ENCODE data around the gene SDHAF1. TPM values are rescaled to one million over a fixed set of nuclear protein-coding genes. Genes with fewer than 3 reads are reported as not detected.

The SDHAF1 gene
- total RNA-seq, 4 donors from 2014 or later = 8.6 to 59.9 (median 42.5) TPM

DNA sequence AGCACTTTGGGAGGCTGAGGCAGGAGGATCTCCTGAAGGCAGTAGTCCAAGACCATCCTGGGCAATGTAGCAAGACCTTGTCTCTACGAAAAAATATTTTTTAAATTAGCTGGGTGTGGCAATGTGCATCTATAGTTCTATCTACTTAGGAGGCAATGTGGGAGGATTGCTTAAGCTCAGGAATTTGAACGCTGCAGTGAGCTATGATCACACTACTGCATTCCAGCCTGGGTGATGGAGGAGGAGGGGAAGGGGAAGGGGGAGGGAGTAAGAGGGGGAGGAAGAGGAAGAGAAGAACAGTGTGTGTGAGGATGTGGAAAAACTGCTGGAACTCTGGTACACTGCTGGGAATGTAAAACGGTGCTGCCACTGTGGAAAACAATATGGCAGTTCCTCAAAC is 46.8 kb downstream of the SDHAF1 start:
- TF ChIP-seq, protein P1, sequence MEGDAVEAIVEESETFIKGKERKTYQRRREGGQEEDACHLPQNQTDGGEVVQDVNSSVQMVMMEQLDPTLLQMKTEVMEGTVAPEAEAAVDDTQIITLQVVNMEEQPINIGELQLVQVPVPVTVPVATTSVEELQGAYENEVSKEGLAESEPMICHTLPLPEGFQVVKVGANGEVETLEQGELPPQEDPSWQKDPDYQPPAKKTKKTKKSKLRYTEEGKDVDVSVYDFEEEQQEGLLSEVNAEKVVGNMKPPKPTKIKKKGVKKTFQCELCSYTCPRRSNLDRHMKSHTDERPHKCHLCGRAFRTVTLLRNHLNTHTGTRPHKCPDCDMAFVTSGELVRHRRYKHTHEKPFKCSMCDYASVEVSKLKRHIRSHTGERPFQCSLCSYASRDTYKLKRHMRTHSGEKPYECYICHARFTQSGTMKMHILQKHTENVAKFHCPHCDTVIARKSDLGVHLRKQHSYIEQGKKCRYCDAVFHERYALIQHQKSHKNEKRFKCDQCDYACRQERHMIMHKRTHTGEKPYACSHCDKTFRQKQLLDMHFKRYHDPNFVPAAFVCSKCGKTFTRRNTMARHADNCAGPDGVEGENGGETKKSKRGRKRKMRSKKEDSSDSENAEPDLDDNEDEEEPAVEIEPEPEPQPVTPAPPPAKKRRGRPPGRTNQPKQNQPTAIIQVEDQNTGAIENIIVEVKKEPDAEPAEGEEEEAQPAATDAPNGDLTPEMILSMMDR (IDR thresholded peaks at IDR 0.05; ENCODE audit: low read depth) = no peak

DNA sequence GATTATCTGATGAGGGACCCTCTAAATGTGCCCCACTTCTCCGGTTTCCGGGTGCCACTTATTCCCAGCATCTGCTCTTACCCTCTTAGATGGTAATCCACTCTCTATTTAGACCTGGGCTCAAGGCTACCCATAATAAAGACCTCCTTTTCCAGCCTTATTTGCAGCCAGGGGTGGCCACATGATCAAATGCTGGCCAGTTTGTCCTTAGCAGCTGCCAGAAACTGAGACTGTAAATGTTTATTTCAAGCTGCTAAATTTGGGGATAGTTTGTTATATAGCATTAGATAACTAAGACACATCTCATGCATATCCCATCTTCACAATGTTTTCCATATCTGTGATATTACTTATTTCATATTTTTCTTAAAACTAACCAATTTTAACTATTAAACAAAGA is 49.0 kb downstream of the SDHAF1 start:
- TF ChIP-seq, protein P1 (IDR thresholded peaks at IDR 0.05; ENCODE audit: low read depth) = no peak

Small RNA genes within 50 kb of the gene (small RNA-seq; reads per million reads assigned to genes)
- gene AF038458.1 = not detected

Other genes with a start within 250 kb of the SDHAF1 start
- gene U2AF1L4, start 249.8 kb upstream of the SDHAF1 start, total RNA-seq = 10 to 100 TPM; 14.8 to 30.5 (median 19.7) TPM
- gene PSENEN, start 249.5 kb upstream of the SDHAF1 start, total RNA-seq = 10 to 100 TPM; 23.4 to 71.3 (median 35.7) TPM
- 10 to 100 TPM in 2 of 4 donors, 1 to 10 TPM in 2; 7.5 to 12.2 (median 10.0) TPM for gene LIN37, start 246.6 kb upstream of the SDHAF1 start, total RNA-seq
- gene HSPB6, start 238.2 kb upstream of the SDHAF1 start, total RNA-seq = 100 to 1,000 TPM in 2 of 4 donors, 10 to 100 TPM in 2; 50.1 to 554 (median 117) TPM
- gene PROSER3, start 237.0 kb upstream of the SDHAF1 start, total RNA-seq = 1 to 10 TPM; 2.8 to 5.7 (median 3.5) TPM
- 10 to 100 TPM in 1 of 4 donors, 1 to 10 TPM in 2, under 1 TPM in 1; 0.33 to 12.2 (median 4.5) TPM for gene ARHGAP33, start 219.6 kb upstream of the SDHAF1 start, total RNA-seq
- not detected for gene PRODH2, start 182.3 kb upstream of the SDHAF1 start, total RNA-seq
- gene NPHS1, start 142.7 kb upstream of the SDHAF1 start, total RNA-seq = not detected
- gene KIRREL2, start 138.3 kb upstream of the SDHAF1 start, total RNA-seq = not detected
- gene APLP1, start 126.6 kb upstream of the SDHAF1 start, total RNA-seq = 1 to 10 TPM in 2 of 4 donors, not detected in 2; 1.2 to 1.3 TPM
- gene NFKBID, start 94.6 kb upstream of the SDHAF1 start, total RNA-seq = 10 to 100 TPM in 3 of 4 donors, 1 to 10 TPM in 1; 6.8 to 23.3 (median 13.6) TPM
- gene HCST, start 92.7 kb upstream of the SDHAF1 start, total RNA-seq = 10 to 100 TPM in 1 of 4 donors, 1 to 10 TPM in 2, not detected in 1; 2.9 to 72.6 (median 4.7) TPM
- gene TYROBP, start 86.9 kb upstream of the SDHAF1 start, total RNA-seq = 1,000 to 10,000 TPM in 1 of 4 donors, 100 to 1,000 TPM in 2, 10 to 100 TPM in 1; 99.8 to 1,341 (median 209) TPM
- 1 to 10 TPM; 2.5 to 6.6 (median 4.3) TPM for gene LRFN3, start 58.8 kb upstream of the SDHAF1 start, total RNA-seq
- 1 to 10 TPM in 1 of 4 donors, not detected in 3; 1.5 TPM for gene SYNE4, start 13.6 kb downstream of the SDHAF1 start, total RNA-seq
- 10 to 100 TPM; 16.7 to 31.1 (median 18.6) TPM for gene ALKBH6, start 19.0 kb downstream of the SDHAF1 start, total RNA-seq
- 10 to 100 TPM in 1 of 4 donors, 1 to 10 TPM in 3; 3.8 to 11.9 (median 8.4) TPM for gene CLIP3, start 37.7 kb downstream of the SDHAF1 start, total RNA-seq
- gene THAP8, start 59.1 kb downstream of the SDHAF1 start, total RNA-seq = 10 to 100 TPM in 1 of 4 donors, 1 to 10 TPM in 3; 2.9 to 10.5 (median 9.3) TPM
- gene WDR62, start 59.7 kb downstream of the SDHAF1 start, total RNA-seq = 1 to 10 TPM in 1 of 4 donors, under 1 TPM in 2, not detected in 1; 0.34 to 1.1 (median 0.44) TPM
- not detected for gene OVOL3, start 116.0 kb downstream of the SDHAF1 start, total RNA-seq
- 10 to 100 TPM; 31.3 to 76.1 (median 35.5) TPM for gene POLR2I, start 119.7 kb downstream of the SDHAF1 start, total RNA-seq
- gene TBCB, start 120.3 kb downstream of the SDHAF1 start, total RNA-seq = 100 to 1,000 TPM in 2 of 4 donors, 10 to 100 TPM in 2; 89.8 to 132 (median 111) TPM
- gene CAPNS1, start 144.9 kb downstream of the SDHAF1 start, total RNA-seq = 100 to 1,000 TPM; 211 to 331 (median 247) TPM
- 100 to 1,000 TPM in 1 of 4 donors, 10 to 100 TPM in 3; 18.2 to 111 (median 72.9) TPM for gene COX7A1, start 157.3 kb downstream of the SDHAF1 start, total RNA-seq
- 1 to 10 TPM; 2.9 to 6.6 (median 5.1) TPM for gene ZNF565, start 219.5 kb downstream of the SDHAF1 start, total RNA-seq
- 10 to 100 TPM; 39.1 to 76.4 (median 69.2) TPM for gene ZNF146, start 219.9 kb downstream of the SDHAF1 start, total RNA-seq

All from subcutaneous adipose tissue (tissue), 4 donors.